Stimulated activated CD8-positive, alpha-beta memory T cell treated with anti-CD3 and anti-CD28 coated beads, Interleukin-15, amount 100 ng/mL, for 48 hours (primary cell): ENCODE measurements around the gene AAK1.

ENCODE experiments used
- DNase-seq, 2 donors: peaks; one replicate each; pipeline ENCODE4 v3.0.0-alpha.2; 2020; ENCODE audit warnings: low read depth in 2 of 2

AAK1 gene

GRCh38 chr2:69538872-69539548 is 104.5 kb downstream of the AAK1 start:
- no peak for DNase-seq

- no peak for DNase-seq
Observed at GRCh38 chr2:69538249-69538648, 105.3 kb downstream of the AAK1 start.

GRCh38 chr2:69535817-69536241 is 107.7 kb downstream of the AAK1 start:
- DNase-seq: no peak

- no peak for DNase-seq
Observed at GRCh38 chr2:69531186-69531585, 112.4 kb downstream of the AAK1 start.

- DNase-seq: no peak
Observed at GRCh38 chr2:69529480-69529879, 114.1 kb downstream of the AAK1 start.

GRCh38 chr2:69525261-69525660 is 118.3 kb downstream of the AAK1 start:
- no peak for DNase-seq

- no peak for DNase-seq
Observed at GRCh38 chr2:69524799-69525198, 118.7 kb downstream of the AAK1 start.

GRCh38 chr2:69521747-69522146 is 121.8 kb downstream of the AAK1 start:
- DNase-seq: no peak

- no peak for DNase-seq
Observed at GRCh38 chr2:69518841-69519240, 124.7 kb downstream of the AAK1 start.

- DNase-seq: no peak
Observed at GRCh38 chr2:69517410-69517809, 126.1 kb downstream of the AAK1 start.

- DNase-seq: no peak
Observed at GRCh38 chr2:69514819-69515218, 128.7 kb downstream of the AAK1 start.

- no peak for DNase-seq
Observed at GRCh38 chr2:69514406-69514805, 129.1 kb downstream of the AAK1 start.

- DNase-seq: no peak
Observed at GRCh38 chr2:69512446-69512845, 131.1 kb downstream of the AAK1 start.

- DNase-seq: no peak
Observed at GRCh38 chr2:69510204-69510603, 133.3 kb downstream of the AAK1 start.

- no peak for DNase-seq
Observed at GRCh38 chr2:69509750-69510140, 133.8 kb downstream of the AAK1 start.

GRCh38 chr2:69509011-69509749 is 134.4 kb downstream of the AAK1 start:
- DNase-seq: no peak

GRCh38 chr2:69505710-69506109 is 137.8 kb downstream of the AAK1 start:
- DNase-seq: no peak

- no peak for DNase-seq
Observed at GRCh38 chr2:69501301-69501700, 142.2 kb downstream of the AAK1 start.

- no peak for DNase-seq
Observed at GRCh38 chr2:69499966-69500365, 143.6 kb downstream of the AAK1 start.

- DNase-seq: no peak
Observed at GRCh38 chr2:69499242-69499641, 144.3 kb downstream of the AAK1 start.

- DNase-seq: no peak
Observed at GRCh38 chr2:69495861-69496260, 147.7 kb downstream of the AAK1 start.

GRCh38 chr2:69495008-69495407 is 148.5 kb downstream of the AAK1 start:
- no peak for DNase-seq

- DNase-seq: no peak
Observed at GRCh38 chr2:69494126-69494525, 149.4 kb downstream of the AAK1 start.

GRCh38 chr2:69493268-69493667 is 150.3 kb downstream of the AAK1 start:
- no peak for DNase-seq
